ENCODE data around the gene KRT16.

DNA sequence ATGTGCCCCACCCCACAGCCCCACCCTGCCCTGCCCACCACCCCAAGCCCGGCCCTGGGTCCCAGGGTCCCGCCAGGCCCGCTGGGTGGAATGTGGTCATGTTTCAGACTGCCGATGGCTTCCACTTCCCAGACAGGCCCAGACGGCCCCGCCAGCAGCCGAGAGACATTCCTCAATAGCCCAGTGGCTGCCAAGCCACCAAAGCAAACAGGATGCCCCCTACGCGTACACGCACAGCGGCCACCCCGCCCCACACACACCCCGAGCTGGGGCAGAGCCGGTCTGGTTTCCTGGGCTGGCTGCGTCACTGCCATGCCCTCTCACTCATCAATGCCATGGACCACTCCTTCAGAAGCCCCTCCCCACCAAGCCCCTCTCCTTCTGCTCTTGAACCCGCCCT, 13.0 kb upstream of the KRT16 start:
- TF ChIP-seq GATA3 (IDR thresholded peaks at IDR 0.05; ENCODE audit: low read depth, low read length) = no peak
- no peak for TF ChIP-seq GATA2 (IDR thresholded peaks at IDR 0.05; ENCODE audit: low read depth, low read length)

Data from SH-SY5Y (cell line).